H9 (cell line): ENCODE results near the gene HP. TPM values are rescaled to one million over a fixed set of nuclear protein-coding genes. Genes with fewer than 3 reads are reported as not detected.

Source experiments
- DNase-seq: peaks from one replicate; pipeline ENCODE4 v3.0.0-alpha.2; 2017
- H2AFZ ChIP-seq: one replicate; pipeline ENCODE4 v1.6.1; 2013; ENCODE audit warnings: mild to moderate bottlenecking, low read length, control low read depth, moderate library complexity
- H2AK5ac ChIP-seq: 2 replicates; pipeline ENCODE4 v1.6.1; 2013; ENCODE audit warnings: low read length, control low read depth, mixed read lengths; ENCODE audit not compliant: insufficient read length
- H2BK120ac ChIP-seq: one replicate; pipeline ENCODE4 v1.6.1; 2013; ENCODE audit warnings: low read depth, mild to moderate bottlenecking, low read length, control low read depth, inconsistent platforms; ENCODE audit not compliant: poor library complexity, severe bottlenecking
- H2BK12ac ChIP-seq: 2 replicates; pipeline ENCODE4 v1.6.1; 2013; ENCODE audit warnings: low read length, control low read depth, mixed read lengths, low read depth; ENCODE audit not compliant: insufficient read length
- H2BK15ac ChIP-seq: 2 replicates; pipeline ENCODE4 v1.6.1; 2013; ENCODE audit warnings: low read depth, low read length, control low read depth
- H2BK20ac ChIP-seq: one replicate; pipeline ENCODE4 v1.6.1; 2013; ENCODE audit warnings: low read depth, mild to moderate bottlenecking, low read length, control low read depth, inconsistent platforms; ENCODE audit not compliant: poor library complexity, severe bottlenecking
- H2BK5ac ChIP-seq: 2 replicates; pipeline ENCODE4 v1.6.1; 2013; ENCODE audit warnings: low read length, control low read depth, mixed read lengths; ENCODE audit not compliant: insufficient read length
- H3K14ac ChIP-seq: 2 replicates; pipeline ENCODE4 v1.6.1; 2013; ENCODE audit warnings: low read length, control low read depth; ENCODE audit not compliant: insufficient read depth
- H3K18ac ChIP-seq: 2 replicates; pipeline ENCODE4 v1.6.1; 2013; ENCODE audit warnings: low read depth, mild to moderate bottlenecking, mixed read lengths, low read length, control low read depth; ENCODE audit not compliant: insufficient read length
- H3K23ac ChIP-seq: 2 replicates; pipeline ENCODE4 v1.6.1; 2013; ENCODE audit warnings: low read length, control low read depth, mixed read lengths, low read depth; ENCODE audit not compliant: insufficient read length
- H3K23me2 ChIP-seq: 2 replicates; pipeline ENCODE4 v1.6.1; 2013; ENCODE audit warnings: low read depth, mild to moderate bottlenecking, mixed read lengths, low read length, control low read depth; ENCODE audit not compliant: insufficient read length, poor library complexity, severe bottlenecking
- H3K27ac ChIP-seq: 2 replicates; pipeline ENCODE4 v1.5.1; 2013; ENCODE audit warnings: low read length, control low read depth, mixed read lengths, low read depth; ENCODE audit not compliant: insufficient read length
- H3K27me3 ChIP-seq: 2 replicates; pipeline ENCODE4 v1.6.1; 2013; ENCODE audit warnings: low read length, control low read depth, inconsistent platforms; ENCODE audit not compliant: insufficient read depth
- H3K4ac ChIP-seq: 2 replicates; pipeline ENCODE4 v1.6.1; 2013; ENCODE audit warnings: low read depth, mild to moderate bottlenecking, control low read depth, inconsistent platforms, low read length, moderate library complexity
- H3K4me1 ChIP-seq: 2 replicates; pipeline ENCODE4 v1.6.1; 2013; ENCODE audit warnings: low read length, control low read depth, inconsistent platforms; ENCODE audit not compliant: insufficient read depth
- H3K4me2 ChIP-seq: 2 replicates; pipeline ENCODE4 v1.6.1; 2013; ENCODE audit warnings: low read length, control low read depth, mixed read lengths; ENCODE audit not compliant: insufficient read length, insufficient read depth
- H3K56ac ChIP-seq: 2 replicates; pipeline ENCODE4 v1.6.1; 2013; ENCODE audit warnings: low read depth, mild to moderate bottlenecking, mixed read lengths, low read length, control low read depth; ENCODE audit not compliant: insufficient read length
- H3K79me1 ChIP-seq: 2 replicates; pipeline ENCODE4 v1.6.1; 2013; ENCODE audit warnings: low read depth, mild to moderate bottlenecking, moderate library complexity, low read length, control low read depth, inconsistent platforms; ENCODE audit not compliant: insufficient read depth, poor library complexity, severe bottlenecking
- H3K79me2 ChIP-seq: 2 replicates; pipeline ENCODE4 v1.6.1; 2013; ENCODE audit warnings: low read length, control low read depth, inconsistent platforms; ENCODE audit not compliant: insufficient read depth
- H3K9ac ChIP-seq: 2 replicates; pipeline ENCODE4 v1.6.1; 2013; ENCODE audit warnings: low read length, control low read depth, mixed read lengths; ENCODE audit not compliant: insufficient read length; ENCODE audit errors: extremely low read depth
- H3K9me3 ChIP-seq: one replicate; pipeline ENCODE4 v1.6.1; 2013; ENCODE audit warnings: low read depth, low read length, inconsistent platforms; ENCODE audit not compliant: control insufficient read depth
- H3T11ph ChIP-seq: one replicate; pipeline ENCODE4 v1.6.1; 2013; ENCODE audit warnings: mild to moderate bottlenecking, low read length, control low read depth, inconsistent platforms
- H4K20me1 ChIP-seq: one replicate; pipeline ENCODE4 v1.6.1; 2013; ENCODE audit not compliant: control insufficient read depth, insufficient read length, insufficient read depth
- H4K5ac ChIP-seq: 2 replicates; pipeline ENCODE4 v1.6.1; 2013; ENCODE audit warnings: low read depth, mild to moderate bottlenecking, mixed read lengths, low read length, control low read depth; ENCODE audit not compliant: insufficient read length
- H4K8ac ChIP-seq: replicated peaks from 2 replicates; pipeline ENCODE4 v1.6.1; 2013; ENCODE audit warnings: low read length, control low read depth, mixed read lengths, low read depth; ENCODE audit not compliant: insufficient read length
- H4K91ac ChIP-seq: 2 replicates; pipeline ENCODE4 v1.6.1; 2013; ENCODE audit warnings: low read depth, mild to moderate bottlenecking, moderate library complexity, mixed read lengths, low read length, control low read depth; ENCODE audit not compliant: insufficient read length
- H3K27ac Mint-ChIP-seq, 3 experiments: 2 replicates in 2 of 3; 3 replicates in 1 of 3; pipeline ENCODE4 v1.8.0; 2020 to 2021; ENCODE audit warnings: mixed read lengths in 3 of 3, mild to moderate bottlenecking in 1 of 3, moderate library complexity in 1 of 3
- H3K27me3 Mint-ChIP-seq: 2 replicates; pipeline ENCODE4 v1.8.0; 2021; ENCODE audit warnings: low read depth, mild to moderate bottlenecking, moderate library complexity, mixed read lengths
- H3K36me3 Mint-ChIP-seq, 3 experiments: 2 replicates in 2 of 3; 3 replicates in 1 of 3; pipeline ENCODE4 v1.8.0; 2020 to 2021; ENCODE audit warnings: low read depth in 3 of 3, mixed read lengths in 3 of 3; ENCODE audit not compliant: insufficient read depth in 1 of 3
- H3K4me1 Mint-ChIP-seq, 2 experiments: 2 replicates each; pipeline ENCODE4 v1.8.0; 2020; ENCODE audit warnings: mixed read lengths in 2 of 2
- H3K4me3 Mint-ChIP-seq, 2 experiments: 2 replicates in 1 of 2; 3 replicates in 1 of 2; pipeline ENCODE4 v1.8.0; 2020 to 2021; ENCODE audit warnings: mild to moderate bottlenecking in 2 of 2, mixed read lengths in 2 of 2, moderate library complexity in 1 of 2
- H3K9me3 Mint-ChIP-seq, 2 experiments: 2 replicates in 1 of 2; 3 replicates in 1 of 2; pipeline ENCODE4 v1.8.0; 2020; ENCODE audit warnings: mild to moderate bottlenecking in 2 of 2, mixed read lengths in 2 of 2, moderate library complexity in 1 of 2
- WGBS: extraction: QIAGEN DNeasy Blood & Tissue Kit; methylation state at CpG from one replicate; pipeline ENCODE4 v1.1.7; 2013; ENCODE audit warnings: missing lambda C conversion rate, low lambda C conversion rate, mixed read lengths; ENCODE audit not compliant: insufficient read length; ENCODE audit errors: extremely low coverage; 5-methylcytosine and 5-hydroxymethylcytosine counted together
- total RNA-seq: library from RNA; stranded (reverse); gene quantifications from 2 replicates; pipeline ENCODE4 v1.2.1, GENCODE V29; 2021
- TF ChIP-seq, protein P1 (sequence below): fragments of 200-600 bp; sonication (generic); conservative IDR thresholded peaks from 3 replicates; pipeline ENCODE4 v1.8.0; 2021; ENCODE audit warnings: antibody characterized with exemption, mild to moderate bottlenecking

HP gene
- total RNA-seq, 1 experiment from 2014 or later: not detected

DNA sequence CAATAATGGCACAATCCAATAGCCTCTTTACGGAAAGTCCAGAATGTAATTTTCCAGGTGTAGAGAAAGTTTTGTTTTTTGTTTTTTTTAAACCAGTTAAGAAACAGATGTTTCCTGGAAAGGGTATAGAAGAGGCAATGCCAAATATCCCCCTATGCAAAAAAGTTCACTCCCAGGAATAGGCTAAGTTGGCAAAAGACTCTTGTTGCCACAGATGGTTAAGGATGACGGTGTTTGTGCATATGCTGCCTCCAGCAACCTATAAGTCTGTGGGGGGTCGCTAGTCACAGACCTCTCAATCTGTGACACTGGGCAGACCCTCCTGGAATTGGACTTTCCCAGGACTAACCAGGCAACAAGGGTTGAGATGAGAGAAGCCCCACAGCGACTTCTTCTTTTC lies 20.9 kb upstream of the HP start:
- Histone ChIP-seq H2AFZ (no peak overlapping the region), H4K20me1 (no peaks in the 10 kb centered on the region), H4K5ac (no peak overlapping the region), H2BK120ac (no peak overlapping the region), H2AK5ac (no peak overlapping the region), H2BK15ac (no peak overlapping the region), H3K4me1 (no peaks in the 10 kb centered on the region), H4K91ac (no peak overlapping the region), H2BK20ac (no peak overlapping the region), H3K27me3 (no peaks in the 10 kb centered on the region), H3K56ac (no peak overlapping the region), H3K9ac (no peak overlapping the region), H3K27ac (no peak overlapping the region), H3K4ac (no peak overlapping the region), H3K14ac (no peak overlapping the region), H4K8ac (no peak overlapping the region), H3K79me2 (no peaks in the 10 kb centered on the region; the same call in 1 of the 2 replicates), H3T11ph (no peak overlapping the region), H2BK12ac (no peak overlapping the region), H3K4me2 (no peak overlapping the region), H3K23me2 (no peaks in the 10 kb centered on the region), H2BK5ac (no peak overlapping the region), H3K79me1 (no peaks in the 10 kb centered on the region), H3K9me3 (no peaks in the 10 kb centered on the region), H3K23ac (no peak overlapping the region), H3K18ac (no peak overlapping the region)
- no peak for DNase-seq
- Mint-ChIP-seq H3K27me3 (no peaks in the 10 kb centered on the region), H3K4me3 (no peak overlapping the region), H3K36me3 (peaks cover 0 to 2% (median 0%) of the 10 kb centered on the region in 3 experiments; a peak in 2 of 7 replicates), H3K9me3 (no peaks in the 10 kb centered on the region), H3K27ac (no peak overlapping the region), H3K4me1 (peaks cover 11 to 16% of the 10 kb centered on the region in 2 experiments)
- TF ChIP-seq, protein P1, sequence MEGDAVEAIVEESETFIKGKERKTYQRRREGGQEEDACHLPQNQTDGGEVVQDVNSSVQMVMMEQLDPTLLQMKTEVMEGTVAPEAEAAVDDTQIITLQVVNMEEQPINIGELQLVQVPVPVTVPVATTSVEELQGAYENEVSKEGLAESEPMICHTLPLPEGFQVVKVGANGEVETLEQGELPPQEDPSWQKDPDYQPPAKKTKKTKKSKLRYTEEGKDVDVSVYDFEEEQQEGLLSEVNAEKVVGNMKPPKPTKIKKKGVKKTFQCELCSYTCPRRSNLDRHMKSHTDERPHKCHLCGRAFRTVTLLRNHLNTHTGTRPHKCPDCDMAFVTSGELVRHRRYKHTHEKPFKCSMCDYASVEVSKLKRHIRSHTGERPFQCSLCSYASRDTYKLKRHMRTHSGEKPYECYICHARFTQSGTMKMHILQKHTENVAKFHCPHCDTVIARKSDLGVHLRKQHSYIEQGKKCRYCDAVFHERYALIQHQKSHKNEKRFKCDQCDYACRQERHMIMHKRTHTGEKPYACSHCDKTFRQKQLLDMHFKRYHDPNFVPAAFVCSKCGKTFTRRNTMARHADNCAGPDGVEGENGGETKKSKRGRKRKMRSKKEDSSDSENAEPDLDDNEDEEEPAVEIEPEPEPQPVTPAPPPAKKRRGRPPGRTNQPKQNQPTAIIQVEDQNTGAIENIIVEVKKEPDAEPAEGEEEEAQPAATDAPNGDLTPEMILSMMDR: no peak
- no CpG with 5 or more reads among the region's 4 CpGs for WGBS
